Smooth muscle cell of the pulmonary artery (primary cell): ENCODE measurements around the gene WDR11. TPM values are rescaled to one million over a fixed set of nuclear protein-coding genes. Genes with fewer than 3 reads are reported as not detected.

Experiments used
- total RNA-seq: library from RNA; depleted of rRNA; stranded (reverse); fragments of >200 nt; gene quantifications from 2 replicates; pipeline ENCODE4 v1.2.3, GENCODE V29; 2014

WDR11 gene
- 68.8 and 88.4 TPM in 2 replicates for total RNA-seq

GRCh38 chr10:120850911-120851865 is at the start of gene WDR11:
Gene WDR11 (plus strand): TSS chr10:120851362. CDS start chr10:120851421, 59 bp downstream.

